Activated CD4-positive, alpha-beta T cell treated with anti-CD3 and anti-CD28 coated beads for 24 hours (primary cell): ENCODE results near the gene ICA1L.

ENCODE experiments used
- DNase-seq, 2 donors: peaks; one replicate each; pipeline ENCODE4 v3.0.0-alpha.2; 2020; ENCODE audit warnings: low read depth in 2 of 2

The ICA1L gene

DNA sequence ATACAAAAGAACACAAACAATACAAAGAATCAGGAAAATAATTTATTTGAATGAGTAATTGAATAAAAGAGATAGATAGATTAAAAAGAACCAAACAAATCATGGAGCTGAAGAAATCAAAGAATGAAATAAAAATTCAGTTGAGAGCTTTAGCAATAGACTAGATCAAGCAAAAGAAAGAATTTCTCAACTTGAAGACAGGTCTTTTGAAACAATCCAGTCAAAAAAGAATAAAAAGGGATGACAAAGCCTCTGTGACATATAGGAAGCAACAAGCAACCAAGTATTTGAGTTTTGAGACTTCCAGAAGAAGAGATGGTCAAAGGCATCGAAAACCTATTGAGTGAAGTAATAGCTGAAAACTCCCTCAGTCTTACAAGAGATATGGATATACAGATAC is 128.0 kb downstream of the ICA1L start:
- no peak for DNase-seq

DNA sequence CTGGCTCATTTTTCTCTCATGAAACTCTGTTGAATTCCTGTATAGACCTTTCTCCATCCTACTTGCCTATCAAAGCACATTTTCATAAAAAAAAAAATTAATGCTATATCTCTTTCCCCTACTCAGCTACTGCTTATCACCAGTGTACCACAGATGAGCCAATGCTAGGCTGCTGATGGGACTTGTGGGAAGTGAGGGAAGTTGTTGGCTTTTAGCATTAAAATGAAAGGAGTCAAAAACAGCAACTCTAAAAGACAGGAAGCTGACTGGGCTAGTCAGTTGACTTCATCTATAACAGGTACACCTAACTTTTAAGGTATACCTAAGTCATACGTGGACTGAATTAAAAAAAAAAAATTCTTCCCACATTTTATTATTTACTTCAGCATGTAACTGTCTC is 134.7 kb downstream of the ICA1L start:
- DNase-seq: no peak

DNA sequence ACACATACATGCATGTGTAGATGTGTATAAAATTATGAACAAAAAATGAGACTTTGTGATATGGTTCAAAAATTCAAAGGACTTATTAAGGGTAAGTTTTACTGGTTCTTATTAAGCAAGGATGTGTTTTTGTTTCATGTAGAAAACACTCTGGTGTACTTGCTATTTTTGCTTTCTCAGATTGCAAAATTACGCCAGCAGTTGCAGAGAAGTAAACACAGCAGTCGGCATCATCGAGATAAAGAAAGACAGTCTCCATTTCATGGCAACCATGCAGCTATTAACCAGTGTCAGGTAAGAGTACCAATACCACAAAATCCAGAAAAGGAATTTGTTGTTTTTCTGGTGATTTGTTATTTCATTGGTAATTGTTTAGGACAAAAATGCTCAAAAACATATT is 145.5 kb downstream of the ICA1L start:
- DNase-seq: no peak

DNA sequence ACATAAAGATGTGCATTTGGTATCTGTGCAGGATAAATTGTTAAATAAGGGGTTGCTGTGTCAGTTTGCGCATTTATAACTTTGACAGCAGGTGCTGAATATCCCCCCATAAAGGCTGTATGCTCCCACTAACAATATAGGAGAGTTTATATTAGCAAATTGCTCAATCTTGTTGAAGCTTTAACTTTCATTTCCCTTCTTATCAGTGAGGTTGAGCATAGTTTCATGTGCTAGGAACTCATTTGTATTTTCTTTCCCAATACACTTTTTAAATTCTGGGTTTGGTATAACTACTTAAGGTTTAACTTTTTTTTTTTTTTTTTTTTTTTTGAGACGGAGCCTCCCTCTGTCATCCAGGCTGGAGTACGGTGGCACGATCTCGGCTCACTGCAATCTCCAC is 147.8 kb downstream of the ICA1L start:
- DNase-seq: no peak
